H1 (cell line): ENCODE measurements around the gene APOL4. TPM values are rescaled to one million over a fixed set of nuclear protein-coding genes. Genes with fewer than 3 reads are reported as not detected.

Experiments used
- CTCF ChIA-PET: fragments of 300-600 bp; sonication (Branson Sonifier 250); formaldehyde crosslinking; loops from one replicate; lab custom pipeline; 2021; ENCODE audit not compliant: partially characterized antibody; lab: Charles Lee
- POLR2A ChIA-PET: fragments of 300-600 bp; sonication (Branson Sonifier 250); formaldehyde crosslinking; loops from one replicate; lab custom pipeline; 2021; ENCODE audit warnings: inconsistent platforms; ENCODE audit not compliant: partially characterized antibody; lab: Charles Lee
- DNase-seq, 2 experiments: peaks; one replicate each; pipeline versions ENCODE4 v3.0.0 to v3.0.0-alpha.2; 2010 to 2022; ENCODE audit warnings: low spot score in 2 of 2, low read depth in 1 of 2, mixed read lengths in 1 of 2
- FAIRE-seq: peaks from 2 replicates; lab custom pipeline; 2011; peaks lifted over from hg19 to GRCh38; lab: Jason Lieb, UNC
- H2AFZ ChIP-seq: 2 replicates; pipeline ENCODE4 v1.8.1; 2012; ENCODE audit warnings: low read length, inconsistent platforms
- H2AK5ac ChIP-seq: 2 replicates; pipeline ENCODE4 v1.6.1; 2013; ENCODE audit warnings: low read depth, low read length
- H2BK120ac ChIP-seq: replicated peaks from 2 replicates; pipeline ENCODE3; 2013; ENCODE audit warnings: low read depth, low read length, inconsistent platforms
- H2BK12ac ChIP-seq: 2 replicates; pipeline ENCODE4 v1.6.1; 2013; ENCODE audit warnings: low read depth, low read length
- H2BK15ac ChIP-seq: 2 replicates; pipeline ENCODE4 v1.6.1; 2013; ENCODE audit warnings: low read length
- H2BK20ac ChIP-seq: 2 replicates; pipeline ENCODE4 v1.6.1; 2013; ENCODE audit warnings: low read length
- H2BK5ac ChIP-seq: 2 replicates; pipeline ENCODE4 v1.6.1; 2013; ENCODE audit warnings: low read depth, low read length
- H3K14ac ChIP-seq: 2 replicates; pipeline ENCODE4 v1.6.1; 2013; ENCODE audit warnings: inconsistent platforms; ENCODE audit not compliant: insufficient read length
- H3K18ac ChIP-seq: 2 replicates; pipeline ENCODE4 v1.6.1; 2013; ENCODE audit warnings: low read length; ENCODE audit errors: extremely low read depth
- H3K23ac ChIP-seq: 2 replicates; pipeline ENCODE4 v1.6.1; 2013; ENCODE audit warnings: inconsistent platforms; ENCODE audit not compliant: insufficient read length
- H3K23me2 ChIP-seq: 2 replicates; pipeline ENCODE4 v1.6.1; 2013; ENCODE audit warnings: low read depth, low read length
- H3K27ac ChIP-seq: 2 replicates; pipeline ENCODE4 v1.6.1; 2011; ENCODE audit warnings: low read depth, low read length, inconsistent platforms
- H3K27me3 ChIP-seq, 4 experiments: replicated peaks in 1 of 4; 1 replicate in 1 of 4; 2 replicates in 3 of 4; pipeline versions ENCODE4 v1.6.1 to v1.8.1; 2011 to 2013; ENCODE audit warnings: low read length in 3 of 4, mild to moderate bottlenecking in 3 of 4, inconsistent platforms in 2 of 4, mixed read lengths in 2 of 4, moderate library complexity in 1 of 4; ENCODE audit not compliant: control insufficient read depth in 3 of 4, insufficient read depth in 3 of 4; ENCODE audit errors: extremely low read depth in 1 of 4
- H3K36me3 ChIP-seq, 4 experiments: 2 replicates each; pipeline versions ENCODE4 v1.6.1 to v1.8.1; 2011 to 2013; ENCODE audit warnings: mild to moderate bottlenecking in 4 of 4, low read length in 3 of 4, moderate library complexity in 2 of 4, control low read depth in 1 of 4, inconsistent platforms in 1 of 4; ENCODE audit not compliant: insufficient read depth in 4 of 4, control insufficient read depth in 2 of 4
- H3K4ac ChIP-seq: replicated peaks from 2 replicates; pipeline ENCODE3; 2013; ENCODE audit warnings: low read length, low read depth, mixed read lengths, inconsistent platforms; ENCODE audit not compliant: insufficient read length
- H3K4me1 ChIP-seq, 4 experiments: replicated peaks in 1 of 4; 1 replicate in 1 of 4; 2 replicates in 3 of 4; pipeline versions ENCODE4 v1.6.1 to v1.8.1; 2011 to 2013; ENCODE audit warnings: low read length in 3 of 4, inconsistent platforms in 2 of 4, mixed read lengths in 1 of 4; ENCODE audit not compliant: insufficient read depth in 4 of 4, control insufficient read depth in 3 of 4
- H3K4me2 ChIP-seq, 2 experiments: 2 replicates each; pipeline versions ENCODE4 v1.6.1 to v1.8.1; 2011 to 2013; ENCODE audit warnings: low read depth in 2 of 2, low read length in 2 of 2, control low read depth in 1 of 2, inconsistent platforms in 1 of 2, mild to moderate bottlenecking in 1 of 2; ENCODE audit not compliant: insufficient read depth in 1 of 2
- H3K4me3 ChIP-seq, 4 experiments: fragments of 200-600, 300-600 bp in 1 of 4; sonication (generic), shearing (Covaris generic), sonication (Bioruptor Twin) in 1 of 4; 2 replicates each; pipeline versions ENCODE4 v1.5.1 to v1.8.1; 2011 to 2016; ENCODE audit warnings: low read length in 4 of 4, low read depth in 3 of 4, control low read depth in 2 of 4, inconsistent platforms in 2 of 4, mild to moderate bottlenecking in 2 of 4, mixed read lengths in 1 of 4, moderate library complexity in 1 of 4; ENCODE audit not compliant: insufficient read depth in 2 of 4; ENCODE audit errors: extremely low read depth in 1 of 4
- H3K56ac ChIP-seq: replicated peaks from 2 replicates; pipeline ENCODE3; 2013; ENCODE audit warnings: low read depth, mild to moderate bottlenecking, mixed read lengths, low read length, inconsistent platforms; ENCODE audit not compliant: insufficient read length
- H3K79me1 ChIP-seq: 2 replicates; pipeline ENCODE4 v1.6.1; 2013; ENCODE audit warnings: low read depth, low read length, control low read depth
- H3K79me2 ChIP-seq, 2 experiments: 2 replicates each; pipeline versions ENCODE4 v1.6.1 to v1.8.1; 2012 to 2013; ENCODE audit warnings: low read length in 2 of 2, mild to moderate bottlenecking in 2 of 2, inconsistent platforms in 1 of 2; ENCODE audit not compliant: insufficient read depth in 2 of 2, control insufficient read depth in 1 of 2
- H3K9ac ChIP-seq, 4 experiments: replicated peaks in 1 of 4; 1 replicate in 1 of 4; 2 replicates in 3 of 4; pipeline versions ENCODE4 v1.6.1 to v1.8.1; 2011 to 2013; ENCODE audit warnings: low read depth in 3 of 4, low read length in 3 of 4, control low read depth in 2 of 4, mild to moderate bottlenecking in 2 of 4, moderate library complexity in 2 of 4, inconsistent platforms in 1 of 4; ENCODE audit errors: extremely low read depth in 1 of 4
- H3K9me3 ChIP-seq, 2 experiments: 2 replicates each; pipeline versions ENCODE4 v1.6.1 to v1.8.1; 2012 to 2013; ENCODE audit warnings: mild to moderate bottlenecking in 2 of 2, moderate library complexity in 2 of 2, control low read depth in 1 of 2, inconsistent platforms in 1 of 2, low read depth in 1 of 2, low read length in 1 of 2, mixed read lengths in 1 of 2; ENCODE audit not compliant: insufficient read depth in 2 of 2
- H4K20me1 ChIP-seq, 2 experiments: replicated peaks in 1 of 2; 2 replicates each; pipeline versions ENCODE3 to v1.8.1; 2011 to 2013; ENCODE audit warnings: inconsistent platforms in 2 of 2, low read length in 2 of 2, mild to moderate bottlenecking in 1 of 2; ENCODE audit not compliant: insufficient read depth in 2 of 2, control insufficient read depth in 1 of 2
- H4K5ac ChIP-seq: 2 replicates; pipeline ENCODE4 v1.6.1; 2013; ENCODE audit warnings: low read length, low read depth, mixed read lengths, inconsistent platforms; ENCODE audit not compliant: insufficient read length
- H4K8ac ChIP-seq: 2 replicates; pipeline ENCODE4 v1.8.0; 2013; ENCODE audit warnings: mild to moderate bottlenecking, moderate library complexity, low read length, inconsistent platforms; ENCODE audit not compliant: insufficient read depth; ENCODE audit errors: extremely low read depth
- H4K91ac ChIP-seq: replicated peaks from 2 replicates; pipeline ENCODE3; 2013; ENCODE audit warnings: low read length, mixed read lengths, inconsistent platforms; ENCODE audit not compliant: insufficient read length
- WGBS, 2 experiments: shearing (Covaris generic) in 1 of 2; methylation state at CpG; one replicate each; pipeline versions ENCODE4 v1.1.6 to v1.1.7; 2013 to 2015; ENCODE audit warnings: low lambda C conversion rate in 2 of 2, mixed read lengths in 2 of 2, inconsistent platforms in 1 of 2, low coverage in 1 of 2, missing lambda C conversion rate in 1 of 2; ENCODE audit not compliant: insufficient replicate concordance in 2 of 2, insufficient coverage in 1 of 2, insufficient read length in 1 of 2; ENCODE audit errors: extremely low coverage in 1 of 2, missing lambda C conversion rate in 1 of 2; 5-methylcytosine and 5-hydroxymethylcytosine counted together
- polyA plus RNA-seq, 7 experiments: library from polyadenylated mRNA; depleted of rRNA in 3 of 7; stranded (reverse) in 5 of 7; unstranded in 2 of 7; fragments of >200 nt in 5 of 7; fragments of 200-250 nt in 2 of 7; gene quantifications; 1 replicate in 5 of 7; 2 replicates in 1 of 7; 4 replicates in 1 of 7; pipeline versions ENCODE4 v1.2.1 to v1.2.3, GENCODE V29; 2011 to 2013; ENCODE audit warnings: missing spikeins in 2 of 7, mixed read lengths in 2 of 7
- total RNA-seq: library from RNA; stranded (reverse); fragmentation: NEBNext Ultra II Directional; extraction: Animal tissue kit (Norgen Biotek cat#: 25700); gene quantifications from 2 replicates; pipeline ENCODE4 v1.2.1, GENCODE V29; 2021

APOL4 gene
- total and polyA plus RNA-seq, 2 of the 8 experiments (the other 6 are each of a cell fraction or from before 2014, with no cell fraction given), result 0.02 TPM; not detected in 1

DNA sequence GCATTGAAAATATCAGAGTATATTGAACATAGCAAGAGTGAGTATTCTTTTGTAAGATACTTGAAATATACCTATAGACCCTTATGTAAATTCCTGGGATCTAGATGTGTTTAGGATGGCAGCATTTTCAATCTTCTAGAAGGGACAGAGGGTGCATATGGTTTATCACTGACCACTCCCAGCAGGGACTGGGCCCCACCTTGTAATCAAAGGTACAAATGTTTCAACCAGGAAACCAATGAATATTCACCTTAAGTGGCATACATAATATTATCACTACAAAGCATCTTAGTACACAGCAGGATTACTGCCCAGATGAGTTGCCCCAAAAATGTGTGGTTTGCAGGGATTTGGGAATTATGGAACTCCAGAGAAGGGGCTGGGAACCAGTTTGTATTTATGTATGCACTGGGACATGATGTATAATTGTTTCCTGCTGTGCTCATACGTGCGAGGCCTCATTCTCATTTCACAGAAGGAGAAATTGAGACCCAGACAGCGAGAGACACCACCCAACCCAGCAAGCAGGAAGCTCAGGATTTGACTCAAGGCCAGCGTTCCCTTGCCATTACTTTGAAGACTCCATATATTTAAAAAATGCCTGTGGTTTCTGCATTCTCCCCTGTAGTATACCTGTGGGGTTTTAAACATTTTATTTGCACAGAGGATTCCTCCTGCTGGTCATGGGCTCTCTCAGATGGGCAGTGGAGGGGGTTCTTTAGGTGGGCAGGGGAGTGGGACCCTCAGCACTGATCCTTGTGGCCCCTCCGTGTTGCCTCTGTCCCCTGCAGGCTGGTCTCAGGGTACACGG is 5.2 kb downstream of the APOL4 start:
- Histone ChIP-seq H3K23me2 (no peaks in the 10 kb centered on the region), H4K91ac (no peak overlapping the region), H3K79me2 (no peaks in the 10 kb centered on the region), H3K27me3 (no peaks in the 10 kb centered on the region), H3K4me1 (peaks cover 0 to 11% (median 9%) of the 10 kb centered on the region in 4 experiments; a peak in 6 of 7 replicates), H3K9ac (no peak overlapping the region), H3K14ac (no peak overlapping the region), H3K4me3 (0 out of 8 replicates have a peak overlapping the region, but pooled peaks of 1 of the 4 experiments have one; percentile 5), H4K20me1 (no peaks in the 10 kb centered on the region), H3K23ac (no peak overlapping the region), H4K8ac (no peak overlapping the region), H2AFZ (no peak overlapping the region), H3K4ac (no peak overlapping the region), H3K27ac (no peak overlapping the region), H3K36me3 (no peaks in the 10 kb centered on the region), H3K18ac (0 out of 2 replicates have a peak overlapping the region, but pooled peaks have one; percentile 32), H2BK20ac (no peak overlapping the region), H3K56ac (no peak overlapping the region), H2BK15ac (peak overlapping the region; percentile 81; the same call in 1 of the 2 replicates), H4K5ac (no peak overlapping the region), H2BK12ac (no peak overlapping the region), H2BK5ac (no peak overlapping the region), H3K79me1 (no peaks in the 10 kb centered on the region), H3K9me3 (peaks cover 0 to under 1% of the 10 kb centered on the region in 2 experiments; a peak in 1 of 4 replicates), H2BK120ac (no peak overlapping the region), H3K4me2 (peak overlapping the region in 1 of 2 experiments; percentile 34; a peak in 1 of 4 replicates), H2AK5ac (no peak overlapping the region)
- peak; percentile 24 for FAIRE-seq
- WGBS, 2 experiments, result 75% methylated on average over 6 of the region's 6 CpGs; no CpG with 5 or more reads in 1 of the 2 experiments
- ChIA-PET POLR2A (interaction anchor here (1.0 to 1.3 kb wide), 2 partner anchors 10 to 43 kb away, joined by 3 read pairs; partner anchors contain the start of gene APOL2), CTCF (interaction anchor here (0.8 to 4.1 kb wide), 17 partner anchors 7 to 290 kb away, joined by 3 to 14 read pairs (median 8); no protein-coding TSS in a partner anchor)
- DNase-seq, result no peak
